Measurements from ENCODE around the gene EIF4A3. TPM values are rescaled to one million over a fixed set of nuclear protein-coding genes. Genes with fewer than 3 reads are reported as not detected.

Gene EIF4A3
- total and polyA plus RNA-seq, 2 experiments from 2014 or later = 124 to 126 TPM

DNA sequence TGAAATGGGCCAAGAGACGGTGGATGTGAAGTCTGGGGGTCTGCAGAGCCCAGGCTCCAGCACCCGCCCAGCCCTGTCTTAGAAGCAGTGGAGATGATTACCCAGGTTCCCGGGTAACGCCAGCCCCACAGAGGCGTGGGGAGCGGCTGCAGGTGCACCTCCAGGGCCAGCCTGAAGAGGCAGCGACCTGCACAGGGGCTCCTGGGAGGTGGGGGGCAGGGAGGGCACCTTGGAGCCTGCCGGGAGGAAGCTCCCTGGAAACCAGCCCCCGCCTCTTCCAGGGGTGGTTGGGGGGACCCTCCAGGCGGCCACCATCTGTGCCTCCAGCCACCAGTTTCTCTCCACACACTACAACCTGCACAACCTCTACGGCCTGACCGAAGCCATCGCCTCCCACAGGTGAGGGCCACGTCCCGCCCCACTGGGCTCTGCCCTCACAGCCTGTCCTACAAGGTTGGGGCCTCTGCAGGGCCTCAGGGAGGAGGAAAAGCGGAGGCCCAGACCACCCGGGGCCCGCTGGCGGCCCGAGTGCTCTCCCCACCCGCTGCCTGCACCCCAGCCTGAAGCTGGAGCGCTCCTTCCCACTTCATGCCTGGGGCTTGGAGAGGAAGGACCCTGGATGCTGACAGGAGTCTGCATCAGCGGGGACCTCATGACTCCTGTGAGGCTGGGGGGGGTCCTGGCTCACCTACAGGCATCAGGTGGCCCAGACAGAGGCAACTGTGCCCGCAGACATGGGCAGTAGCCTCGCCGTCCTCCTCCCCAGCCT, 35.0 kb downstream of the EIF4A3 start:
- Histone ChIP-seq H3K27me3 (no peaks in the 10 kb centered on the region), H3K4me1 (ENCODE audit: low read depth) (no peaks in the 10 kb centered on the region), H3K4me3 (no peak overlapping the region), H3K27ac (no peak overlapping the region), H3K9me3 (ENCODE audit: low read depth) (no peaks in the 10 kb centered on the region), H3K36me3 (no peaks in the 10 kb centered on the region)
- TF ChIP-seq, protein P1, sequence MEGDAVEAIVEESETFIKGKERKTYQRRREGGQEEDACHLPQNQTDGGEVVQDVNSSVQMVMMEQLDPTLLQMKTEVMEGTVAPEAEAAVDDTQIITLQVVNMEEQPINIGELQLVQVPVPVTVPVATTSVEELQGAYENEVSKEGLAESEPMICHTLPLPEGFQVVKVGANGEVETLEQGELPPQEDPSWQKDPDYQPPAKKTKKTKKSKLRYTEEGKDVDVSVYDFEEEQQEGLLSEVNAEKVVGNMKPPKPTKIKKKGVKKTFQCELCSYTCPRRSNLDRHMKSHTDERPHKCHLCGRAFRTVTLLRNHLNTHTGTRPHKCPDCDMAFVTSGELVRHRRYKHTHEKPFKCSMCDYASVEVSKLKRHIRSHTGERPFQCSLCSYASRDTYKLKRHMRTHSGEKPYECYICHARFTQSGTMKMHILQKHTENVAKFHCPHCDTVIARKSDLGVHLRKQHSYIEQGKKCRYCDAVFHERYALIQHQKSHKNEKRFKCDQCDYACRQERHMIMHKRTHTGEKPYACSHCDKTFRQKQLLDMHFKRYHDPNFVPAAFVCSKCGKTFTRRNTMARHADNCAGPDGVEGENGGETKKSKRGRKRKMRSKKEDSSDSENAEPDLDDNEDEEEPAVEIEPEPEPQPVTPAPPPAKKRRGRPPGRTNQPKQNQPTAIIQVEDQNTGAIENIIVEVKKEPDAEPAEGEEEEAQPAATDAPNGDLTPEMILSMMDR (IDR thresholded peaks at IDR 0.05; ENCODE audit: low read depth, low read length) = no peak
- DNase-seq (ENCODE audit: low read depth in 1 of 2, low spot score in 1 of 2) = no peak

DNA sequence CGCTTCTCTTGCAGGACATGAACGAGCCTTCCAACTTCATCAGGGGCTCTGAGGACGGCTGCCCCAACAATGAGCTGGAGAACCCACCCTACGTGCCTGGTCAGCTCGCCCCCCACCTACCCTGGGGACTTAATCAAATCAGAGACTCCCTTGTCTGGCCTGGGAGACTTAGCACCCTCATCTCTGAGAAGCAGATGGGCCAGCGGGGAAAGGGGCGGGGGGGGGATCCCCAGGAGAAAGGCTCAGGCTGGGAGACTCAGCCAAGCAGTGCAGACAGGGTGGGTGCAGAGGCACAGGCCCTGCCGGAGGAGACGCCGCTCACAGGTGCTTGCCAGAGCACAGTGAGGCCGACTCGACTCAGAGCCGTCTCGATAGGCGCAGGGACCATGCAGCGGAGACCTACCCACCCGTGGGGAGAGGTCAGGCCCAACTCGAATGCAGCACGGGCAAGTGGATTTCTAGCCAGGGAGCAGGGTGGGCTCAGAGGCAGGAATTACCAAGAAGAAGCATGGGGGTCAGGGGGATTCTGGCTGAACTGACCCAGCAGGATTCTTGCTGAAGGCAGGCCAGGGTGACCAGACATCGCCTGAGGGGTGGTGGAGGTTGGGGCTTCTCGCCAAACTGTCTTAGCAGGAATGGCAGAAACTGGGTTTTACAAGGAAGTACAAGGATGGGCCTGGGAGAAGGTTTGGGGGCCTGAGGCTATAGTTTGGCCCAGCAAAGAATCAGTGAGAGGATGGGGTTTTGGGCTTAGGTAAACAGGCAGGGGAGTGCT, 35.8 kb downstream of the EIF4A3 start:
- Histone ChIP-seq H3K4me1 (ENCODE audit: low read depth) (no peaks in the 10 kb centered on the region), H3K27me3 (no peaks in the 10 kb centered on the region), H3K4me3 (no peak overlapping the region), H3K27ac (no peak overlapping the region), H3K36me3 (no peaks in the 10 kb centered on the region), H3K9me3 (ENCODE audit: low read depth) (no peaks in the 10 kb centered on the region)
- TF ChIP-seq, protein P1 (IDR thresholded peaks at IDR 0.05; ENCODE audit: low read depth, low read length) = no peak
- DNase-seq (ENCODE audit: low read depth in 1 of 2, low spot score in 1 of 2) = no peak

DNA sequence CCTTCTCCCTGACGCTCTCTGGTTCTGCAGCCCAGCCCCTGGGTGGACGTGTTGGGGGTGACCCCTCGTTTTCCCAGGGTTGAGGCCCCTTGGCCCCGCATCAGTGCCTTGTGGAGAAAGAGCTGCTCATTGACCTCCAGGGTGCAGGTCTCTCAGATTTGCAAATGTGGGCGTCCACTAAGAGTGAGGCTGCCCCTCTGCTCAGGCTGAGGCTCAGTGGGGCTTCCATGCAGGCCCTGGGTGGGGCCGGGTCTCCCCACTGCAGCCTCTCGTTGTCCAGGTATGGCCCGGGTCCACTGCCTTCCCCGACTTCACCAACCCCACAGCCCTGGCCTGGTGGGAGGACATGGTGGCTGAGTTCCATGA, 36.5 kb downstream of the EIF4A3 start:
- TF ChIP-seq, protein P1 (IDR thresholded peaks at IDR 0.05; ENCODE audit: low read depth, low read length) = no peak
- H3K27ac ChIP-seq = no peak overlapping the region
- no peaks in the 10 kb centered on the region for H3K36me3 ChIP-seq
- no peak overlapping the region for H3K4me3 ChIP-seq
- no peaks in the 10 kb centered on the region for H3K9me3 ChIP-seq (ENCODE audit: low read depth)
- H3K4me1 ChIP-seq (ENCODE audit: low read depth) = no peaks in the 10 kb centered on the region
- H3K27me3 ChIP-seq = no peaks in the 10 kb centered on the region
- no peak for DNase-seq (ENCODE audit: low read depth in 1 of 2, low spot score in 1 of 2)

DNA sequence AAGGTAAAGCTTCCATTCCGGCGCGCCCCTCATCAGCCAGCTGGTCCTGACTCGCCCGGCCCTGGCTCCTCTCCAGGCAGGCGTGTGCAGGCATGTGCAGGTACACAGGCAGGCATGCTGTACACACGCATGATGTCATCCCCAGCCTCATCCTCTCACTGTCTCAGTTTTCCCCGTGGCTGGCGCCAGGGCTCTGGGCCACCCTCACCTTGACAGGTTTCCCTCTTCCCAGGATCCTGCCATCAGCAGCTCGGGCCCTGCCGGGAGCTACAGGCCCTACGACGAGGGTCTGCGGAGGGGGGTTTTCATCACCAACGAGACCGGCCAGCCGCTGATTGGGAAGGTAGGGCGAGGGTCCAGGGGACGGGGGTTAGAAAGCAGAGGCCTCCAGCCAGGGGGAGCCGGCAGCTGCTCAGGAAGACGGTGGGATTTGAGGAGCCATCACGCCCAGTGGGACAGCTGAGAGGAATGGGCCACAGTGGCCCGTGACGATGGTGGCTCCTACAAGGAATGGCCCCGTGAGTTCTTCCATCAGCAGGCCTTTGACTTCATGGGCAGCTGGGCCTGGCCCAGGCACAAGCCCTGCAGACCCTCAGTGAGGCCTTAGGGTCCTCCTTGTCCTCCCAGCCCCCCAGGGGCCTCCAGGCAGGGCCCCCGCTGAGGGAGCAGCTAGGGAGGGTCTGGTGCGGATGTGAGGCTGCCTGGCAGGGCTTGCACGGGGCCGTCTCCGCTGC, 37.0 kb downstream of the EIF4A3 start:
- H3K27ac ChIP-seq = no peak overlapping the region
- H3K4me3 ChIP-seq = no peak overlapping the region
- no peak for DNase-seq (ENCODE audit: low read depth in 1 of 2, low spot score in 1 of 2)
- peaks cover under 1% of the 10 kb centered on the region for H3K4me1 ChIP-seq (ENCODE audit: low read depth)
- H3K9me3 ChIP-seq (ENCODE audit: low read depth) = no peaks in the 10 kb centered on the region
- TF ChIP-seq, protein P1 (IDR thresholded peaks at IDR 0.05; ENCODE audit: low read depth, low read length) = no peak
- no peaks in the 10 kb centered on the region for H3K36me3 ChIP-seq
- H3K27me3 ChIP-seq = no peaks in the 10 kb centered on the region

DNA sequence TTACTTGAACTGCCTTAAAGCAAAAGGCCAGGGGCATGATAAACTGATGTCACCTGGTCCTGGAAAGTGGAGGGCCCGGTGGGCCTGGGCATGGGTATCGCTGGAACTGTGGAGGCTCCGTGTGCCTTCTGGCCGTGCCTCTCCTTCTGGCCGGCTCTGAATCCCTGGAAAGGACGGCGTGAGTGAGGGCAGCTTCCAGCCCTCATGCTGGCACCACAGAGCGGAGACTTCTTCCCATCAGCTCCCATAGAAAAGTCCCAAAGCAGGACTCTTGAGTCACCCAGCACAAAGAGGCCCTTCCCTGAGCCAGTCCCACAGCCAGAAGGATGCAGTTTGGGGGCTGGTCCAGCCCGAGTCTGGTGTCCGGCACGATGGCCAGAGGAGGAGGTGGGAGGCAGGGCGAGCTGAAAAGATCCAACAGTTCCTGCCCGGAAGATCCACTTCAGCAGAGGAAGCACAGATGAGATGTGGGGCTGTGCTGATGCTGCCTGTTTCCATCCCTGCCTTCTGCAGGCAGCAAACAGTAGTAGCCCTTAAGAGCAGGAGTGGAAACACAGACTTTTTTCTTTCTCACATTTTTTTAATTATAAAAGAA, 37.8 kb downstream of the EIF4A3 start:
- no peaks in the 10 kb centered on the region for H3K27me3 ChIP-seq

More for the DNA sequence above, 37.8 kb downstream of the EIF4A3 start:
- Histone ChIP-seq H3K4me1 (ENCODE audit: low read depth) (peaks cover 8% of the 10 kb centered on the region), H3K4me3 (no peak overlapping the region), H3K36me3 (no peaks in the 10 kb centered on the region), H3K9me3 (ENCODE audit: low read depth) (no peaks in the 10 kb centered on the region), H3K27ac (no peak overlapping the region)
- TF ChIP-seq, protein P1 (IDR thresholded peaks at IDR 0.05; ENCODE audit: low read depth, low read length) = no peak
- DNase-seq (ENCODE audit: low read depth in 1 of 2, low spot score in 1 of 2) = no peak

Measured in cardiac muscle cell (in vitro differentiated cells and primary cell).